WTC11 (cell line): ENCODE data around the gene HDAC9. TPM values are rescaled to one million over a fixed set of nuclear protein-coding genes. Genes with fewer than 3 reads are reported as not detected.

Experiments used
- ATAC-seq: fragments of 200-7000 bp; cut with Tn5 transposase; 2 replicates; pipeline ENCODE4 v1.10.0; 2021; ENCODE audit warnings: mild to moderate bottlenecking, moderate library complexity
- CTCF ChIA-PET: fragments of 300-600 bp; sonication (Branson Sonifier 250); formaldehyde crosslinking; loops from one replicate; lab custom pipeline; 2021; ENCODE audit warnings: antibody characterized with exemption; lab: Charles Lee
- POLR2A ChIA-PET: fragments of 350-600 bp; sonication (Branson Sonifier 250); formaldehyde crosslinking; loops from one replicate; lab custom pipeline; 2021; ENCODE audit warnings: antibody characterized with exemption; lab: Charles Lee
- DNase-seq: peaks from one replicate; pipeline ENCODE4 v3.0.0; 2021; ENCODE audit warnings: low spot score
- H3K27ac Mint-ChIP-seq: 2 replicates; pipeline ENCODE4 v1.8.0; 2021; ENCODE audit warnings: mixed read lengths
- H3K27me3 Mint-ChIP-seq: 2 replicates; pipeline ENCODE4 v1.8.0; 2021; ENCODE audit warnings: low read depth, mild to moderate bottlenecking, moderate library complexity, mixed read lengths
- H3K36me3 Mint-ChIP-seq: 2 replicates; pipeline ENCODE4 v1.8.0; 2021; ENCODE audit warnings: mixed read lengths
- H3K4me1 Mint-ChIP-seq: 2 replicates; pipeline ENCODE4 v1.8.0; 2022; ENCODE audit warnings: mixed read lengths
- H3K4me3 Mint-ChIP-seq: 2 replicates; pipeline ENCODE4 v1.8.0; 2021; ENCODE audit warnings: mild to moderate bottlenecking, moderate library complexity, mixed read lengths
- H3K9me3 Mint-ChIP-seq: 2 replicates; pipeline ENCODE4 v1.8.0; 2021; ENCODE audit warnings: mixed read lengths
- ARID4B ChIP-seq: sonication (generic); formaldehyde crosslinking; IDR thresholded peaks from 2 replicates; pipeline ENCODE4 v1.8.0; 2023; ENCODE audit warnings: missing genetic modification reagents, mild to moderate bottlenecking, borderline replicate concordance
- CREM ChIP-seq: sonication (generic); formaldehyde crosslinking; IDR thresholded peaks from 2 replicates; pipeline ENCODE4 v1.8.1; 2022; ENCODE audit warnings: mild to moderate bottlenecking, missing genetic modification reagents, moderate library complexity
- EMX1 ChIP-seq: fragments of 250-450 bp; sonication (Bioruptor Pico); IDR thresholded peaks from 2 replicates; pipeline ENCODE4 v1.8.0; 2021; ENCODE audit warnings: mild to moderate bottlenecking
- HMGXB4 ChIP-seq: sonication (generic); formaldehyde crosslinking; IDR thresholded peaks from 2 replicates; pipeline ENCODE4 v1.8.1; 2023; ENCODE audit warnings: mild to moderate bottlenecking, moderate library complexity, missing genetic modification reagents
- KAT7 ChIP-seq: sonication (generic); formaldehyde crosslinking; IDR thresholded peaks from 2 replicates; pipeline ENCODE4 v1.8.1; 2023; ENCODE audit warnings: missing genetic modification reagents, mild to moderate bottlenecking, borderline replicate concordance
- NFE2L1 ChIP-seq: sonication (generic); formaldehyde crosslinking; IDR thresholded peaks from 2 replicates; pipeline ENCODE4 v1.8.1; 2023; ENCODE audit warnings: missing genetic modification reagents
- NR3C1 ChIP-seq: sonication (generic); formaldehyde crosslinking; conservative IDR thresholded peaks from 2 replicates; pipeline ENCODE4 v1.8.1; 2023; ENCODE audit warnings: low read depth, mild to moderate bottlenecking, missing genetic modification reagents
- RELA ChIP-seq: sonication (generic); formaldehyde crosslinking; IDR thresholded peaks from 2 replicates; pipeline ENCODE4 v1.8.1; 2022; ENCODE audit warnings: missing genetic modification reagents, mild to moderate bottlenecking, borderline replicate concordance
- SMAD4 ChIP-seq: sonication (generic); formaldehyde crosslinking; IDR thresholded peaks from 2 replicates; pipeline ENCODE4 v1.8.0; 2022; ENCODE audit warnings: mild to moderate bottlenecking, missing genetic modification reagents
- TCF7 ChIP-seq: sonication (generic); formaldehyde crosslinking; IDR thresholded peaks from 2 replicates; pipeline ENCODE4 v1.8.0; 2022; ENCODE audit warnings: mild to moderate bottlenecking, low read depth, missing genetic modification reagents, moderate library complexity
- ZNF232 ChIP-seq: sonication (generic); formaldehyde crosslinking; IDR thresholded peaks from 2 replicates; pipeline ENCODE4 v1.8.0; 2022; ENCODE audit warnings: mild to moderate bottlenecking, missing genetic modification reagents
- ZNF281 ChIP-seq: sonication (generic); formaldehyde crosslinking; IDR thresholded peaks from 2 replicates; pipeline ENCODE4 v1.8.0; 2023; ENCODE audit warnings: mild to moderate bottlenecking, missing genetic modification reagents
- ZNF416 ChIP-seq: fragments of 250-450 bp; sonication (Bioruptor Pico); IDR thresholded peaks from 2 replicates; pipeline ENCODE4 v1.9.0; 2021; ENCODE audit warnings: mild to moderate bottlenecking, inconsistent platforms
- total RNA-seq: library from RNA; stranded (reverse); gene quantifications from 3 replicates; pipeline ENCODE4 v1.2.3, GENCODE V29; 2021
- TF ChIP-seq, protein P1 (sequence below): sonication (generic); formaldehyde crosslinking; IDR thresholded peaks from 2 replicates; pipeline ENCODE4 v1.8.1; 2023; ENCODE audit warnings: mild to moderate bottlenecking, missing genetic modification reagents

HDAC9 gene
- total RNA-seq, 1 experiment from 2014 or later, result 18.8 TPM

- TF ChIP-seq RELA (CRISPR knock-in tag) (no peak), KAT7 (CRISPR knock-in tag) (no peak), ZNF232 (no peak), HMGXB4 (CRISPR knock-in tag) (no peak), ARID4B (CRISPR knock-in tag) (no peak), EMX1 (no peak), CREM (CRISPR knock-in tag) (no peak), ZNF281 (CRISPR knock-in tag) (no peak), ZNF416 (CRISPR knock-in tag) (no peak), NR3C1 (CRISPR knock-in tag) (no peak)
Observed at GRCh38 chr7:18450019-18450418, 45.5 kb upstream of the HDAC9 start (continued).

DNA sequence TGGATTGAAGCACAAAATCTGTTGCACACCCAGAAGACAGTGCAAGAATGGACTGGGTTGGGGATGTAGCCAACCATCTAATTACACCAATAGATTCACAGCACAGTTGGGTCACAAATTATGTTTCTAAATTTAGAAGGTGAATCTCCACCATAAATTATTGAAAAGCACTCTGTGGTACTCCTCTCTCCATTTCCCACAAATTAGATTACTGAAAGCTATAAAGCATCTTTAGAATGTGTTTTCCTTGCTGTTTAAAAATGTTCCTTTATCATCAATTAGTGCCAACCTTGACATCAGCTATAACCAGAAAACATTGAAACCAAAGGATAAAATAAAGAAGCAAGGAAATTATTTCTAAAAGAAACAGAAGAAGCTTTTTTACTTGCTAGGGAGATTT is 39.9 kb upstream of the HDAC9 start:
- no peak overlapping the region for H3K27ac Mint-ChIP-seq
- no peak for TF ChIP-seq TCF7 (CRISPR knock-in tag)
- TF ChIP-seq, protein P1, sequence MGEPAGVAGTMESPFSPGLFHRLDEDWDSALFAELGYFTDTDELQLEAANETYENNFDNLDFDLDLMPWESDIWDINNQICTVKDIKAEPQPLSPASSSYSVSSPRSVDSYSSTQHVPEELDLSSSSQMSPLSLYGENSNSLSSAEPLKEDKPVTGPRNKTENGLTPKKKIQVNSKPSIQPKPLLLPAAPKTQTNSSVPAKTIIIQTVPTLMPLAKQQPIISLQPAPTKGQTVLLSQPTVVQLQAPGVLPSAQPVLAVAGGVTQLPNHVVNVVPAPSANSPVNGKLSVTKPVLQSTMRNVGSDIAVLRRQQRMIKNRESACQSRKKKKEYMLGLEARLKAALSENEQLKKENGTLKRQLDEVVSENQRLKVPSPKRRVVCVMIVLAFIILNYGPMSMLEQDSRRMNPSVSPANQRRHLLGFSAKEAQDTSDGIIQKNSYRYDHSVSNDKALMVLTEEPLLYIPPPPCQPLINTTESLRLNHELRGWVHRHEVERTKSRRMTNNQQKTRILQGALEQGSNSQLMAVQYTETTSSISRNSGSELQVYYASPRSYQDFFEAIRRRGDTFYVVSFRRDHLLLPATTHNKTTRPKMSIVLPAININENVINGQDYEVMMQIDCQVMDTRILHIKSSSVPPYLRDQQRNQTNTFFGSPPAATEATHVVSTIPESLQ (CRISPR knock-in tag), result no peak
- H3K4me1 Mint-ChIP-seq, result no peaks in the 10 kb centered on the region
- ChIA-PET CTCF (no interaction called here), POLR2A (no interaction called here)
- no peak for ATAC-seq
- no peak overlapping the region for H3K4me3 Mint-ChIP-seq
- no peaks in the 10 kb centered on the region for H3K27me3 Mint-ChIP-seq
- peaks cover 5% of the 10 kb centered on the region for H3K36me3 Mint-ChIP-seq
- no peak for DNase-seq
- peaks cover 15% of the 10 kb centered on the region for H3K9me3 Mint-ChIP-seq

GRCh38 chr7:18457832-18458231 is 37.7 kb upstream of the HDAC9 start:
- Mint-ChIP-seq H3K27ac (no peak overlapping the region), H3K4me3 (no peak overlapping the region), H3K36me3 (no peaks in the 10 kb centered on the region), H3K9me3 (no peaks in the 10 kb centered on the region), H3K27me3 (no peaks in the 10 kb centered on the region), H3K4me1 (no peaks in the 10 kb centered on the region)
- DNase-seq, result no peak
- no peak for ATAC-seq
- POLR2A ChIA-PET, result no interaction called here
- CTCF ChIA-PET, result no interaction called here
- TF ChIP-seq SMAD4 (no peak), ARID4B (CRISPR knock-in tag) (no peak), NFE2L1 (CRISPR knock-in tag) (no peak)
